LoVo (cell line): ENCODE results near the gene CAPZB.
A peak's percentile ranks its signal among the peaks of the same experiment; 100 is the strongest.

Experiments used
- DNase-seq: peaks from one replicate; pipeline ENCODE4 v3.0.0-alpha.2; 2016; ENCODE audit warnings: low spot score

Gene CAPZB

DNA sequence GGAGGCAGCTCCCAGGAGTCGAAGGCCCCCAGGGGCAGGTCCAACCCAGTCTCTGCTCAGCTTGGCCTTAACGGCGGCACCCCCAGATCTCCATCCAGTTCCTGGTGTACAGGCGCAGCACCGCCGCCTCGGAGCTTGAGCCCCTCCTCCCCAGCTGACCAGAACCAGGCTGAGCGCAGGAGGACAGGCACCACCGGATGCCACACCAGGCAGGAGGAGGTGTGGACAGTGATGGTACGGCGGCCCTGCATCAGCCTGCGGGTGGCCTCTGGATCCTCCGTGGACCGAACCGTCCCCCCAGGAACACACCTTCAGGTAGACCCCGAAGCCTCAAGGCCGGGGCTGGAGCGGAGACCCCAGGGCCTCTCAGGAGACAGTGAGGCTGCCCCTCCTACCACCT, 156.9 kb downstream of the CAPZB start:
- DNase-seq, result no peak

- DNase-seq, result no peak
These were observed 157.6 kb downstream of the CAPZB start for GRCh38 chr1:19327736-19328135.

DNA sequence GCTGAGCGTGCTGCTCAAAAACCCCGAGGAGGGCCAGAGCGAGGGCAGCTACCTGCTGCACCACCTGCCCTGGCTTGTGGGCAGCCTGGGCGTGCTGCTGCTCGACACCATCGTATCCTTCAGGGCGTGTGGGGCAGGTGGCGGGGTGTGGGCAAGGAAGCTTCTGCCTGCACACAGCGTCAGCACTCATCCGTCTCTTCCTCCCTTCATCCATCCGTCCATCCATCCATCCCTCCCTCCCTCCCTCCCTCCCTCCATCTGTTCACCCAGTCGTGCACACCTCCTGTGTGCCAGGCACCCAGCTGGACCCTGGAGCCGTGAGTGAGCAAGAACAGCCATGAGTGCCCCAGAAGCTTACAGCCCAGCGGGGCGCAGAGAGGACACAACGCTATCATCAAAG, 158.0 kb downstream of the CAPZB start:
- DNase-seq, result no peak

DNA sequence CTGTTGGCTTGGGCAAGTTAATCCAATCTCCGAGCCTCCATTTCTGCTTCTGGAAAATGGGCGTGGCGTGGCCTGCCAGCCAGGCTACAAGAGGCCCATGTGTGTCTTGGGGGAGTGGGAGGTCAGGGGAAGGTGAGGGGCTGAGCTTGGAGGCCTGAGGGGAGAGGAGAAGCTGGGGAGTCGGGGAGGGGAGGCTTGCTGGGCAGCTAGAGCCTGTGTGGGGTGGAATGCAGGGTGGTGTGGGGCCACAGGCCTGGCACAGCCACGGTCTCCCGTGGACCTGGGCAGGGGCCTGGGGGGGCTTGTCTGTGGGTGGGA, 158.6 kb downstream of the CAPZB start:
- no peak for DNase-seq

DNA sequence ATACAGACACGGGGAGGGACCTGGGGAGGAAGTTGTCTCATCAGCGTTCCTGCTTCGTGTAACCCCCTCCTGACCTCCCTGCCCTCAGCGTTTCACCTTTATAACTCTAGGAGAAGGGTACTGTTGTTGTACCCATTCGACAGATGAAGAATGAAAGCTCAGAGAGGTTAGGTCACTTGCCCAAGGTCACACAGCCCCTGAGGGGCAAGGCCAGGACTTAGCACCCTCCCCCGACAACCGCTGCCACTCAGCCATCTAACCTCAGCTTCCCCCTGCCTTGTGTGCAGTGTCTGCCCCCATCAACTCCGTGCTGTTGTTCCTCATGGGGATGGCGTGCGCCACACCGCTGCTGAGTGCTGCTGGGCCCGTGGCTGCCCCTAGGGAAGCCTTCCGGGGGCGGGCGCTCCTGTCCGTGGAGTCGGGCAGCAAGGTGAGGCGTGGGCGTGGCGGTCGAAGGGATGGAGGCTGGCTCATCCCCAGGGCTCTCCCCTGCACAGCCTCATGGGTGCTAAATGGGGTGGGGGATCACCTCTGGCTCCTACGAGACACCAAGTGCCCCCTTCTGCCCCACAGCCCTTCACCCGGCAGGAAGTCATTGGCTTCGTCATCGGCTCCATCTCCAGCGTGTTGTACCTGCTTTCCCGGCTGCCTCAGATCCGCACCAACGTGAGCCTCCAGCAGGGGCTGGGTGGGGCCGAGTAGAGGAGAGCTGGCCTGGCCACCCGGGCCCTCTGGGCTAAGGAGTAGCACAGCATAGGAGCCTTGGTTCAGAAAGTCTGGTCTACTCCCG, 159.2 kb downstream of the CAPZB start:
- no peak for DNase-seq

DNA sequence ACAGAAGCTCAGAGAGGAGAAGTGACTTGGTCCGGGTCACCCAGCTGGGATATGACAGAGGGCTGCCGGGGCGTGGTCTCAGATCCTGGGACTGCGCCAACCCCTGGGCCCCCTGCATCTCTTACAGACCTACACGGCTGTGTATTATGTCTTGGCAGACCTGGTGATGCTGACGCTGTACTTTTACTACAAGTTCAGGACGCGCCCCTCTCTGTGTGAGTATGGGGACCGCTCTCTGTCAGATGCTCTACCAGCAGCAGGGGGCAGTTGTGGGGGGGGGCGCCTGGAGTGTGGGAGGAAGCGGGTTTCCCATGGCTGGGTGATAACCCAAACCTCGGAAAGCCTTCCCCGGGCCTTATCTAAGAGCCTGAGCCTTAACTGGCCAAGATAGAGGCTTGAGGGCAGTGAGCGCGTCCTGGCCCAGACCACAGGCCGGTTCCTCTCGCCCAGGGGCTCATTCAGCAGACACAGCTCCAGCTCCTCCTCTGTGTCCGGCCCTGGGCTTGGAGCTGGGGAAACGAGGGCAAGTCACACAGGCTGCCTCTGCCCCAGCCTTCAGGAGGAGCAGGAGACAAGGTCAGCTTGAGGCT, 159.9 kb downstream of the CAPZB start:
- no peak for DNase-seq

DNA sequence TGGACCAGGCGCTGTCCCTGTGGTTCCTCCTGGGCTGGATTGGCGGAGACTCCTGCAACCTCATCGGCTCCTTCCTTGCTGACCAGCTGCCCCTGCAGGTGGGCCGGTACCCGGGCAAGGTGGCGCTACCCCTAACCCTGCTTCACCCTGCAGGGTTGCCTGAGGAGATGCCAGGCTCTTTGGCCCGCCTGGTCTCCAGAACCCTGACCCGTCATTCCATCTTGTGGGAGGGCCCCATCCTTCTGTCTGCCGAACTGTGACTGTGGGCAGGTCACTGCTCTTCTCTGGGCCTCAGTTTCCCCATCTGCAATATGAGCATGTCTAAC, 160.7 kb downstream of the CAPZB start:
- DNase-seq, result no peak

DNA sequence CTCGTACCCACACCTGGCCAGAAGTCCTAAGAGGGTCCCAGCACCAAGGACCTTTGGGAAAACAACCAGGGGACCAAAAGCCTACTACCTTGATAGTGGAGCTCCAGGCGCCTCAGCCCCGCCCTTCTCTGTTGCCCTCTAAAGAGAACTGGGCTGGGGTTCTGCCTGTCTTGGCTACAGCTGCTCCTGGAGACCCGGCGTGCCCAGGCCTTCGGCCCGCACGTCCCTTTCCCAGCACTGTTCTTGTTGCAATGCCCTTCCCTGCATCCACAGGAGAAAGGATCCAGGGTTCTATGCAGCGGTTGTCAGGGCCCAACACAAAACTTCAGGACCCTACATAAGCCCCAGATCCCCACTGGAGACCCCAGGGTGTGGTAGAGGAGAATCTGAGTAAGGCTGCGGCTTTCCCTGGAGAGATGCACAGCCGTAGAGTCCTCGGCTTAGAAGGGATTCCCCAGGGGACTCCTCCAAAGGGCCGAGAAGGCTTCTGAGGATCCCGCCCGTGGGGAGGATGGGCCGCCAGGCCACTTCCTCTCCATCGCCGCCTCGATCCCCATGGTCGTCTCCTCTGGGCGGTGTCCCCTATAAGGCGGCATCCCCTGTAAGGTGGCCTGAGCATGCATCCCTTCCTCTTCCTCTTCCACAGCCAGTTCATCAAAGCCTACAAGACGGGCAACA, 161.2 kb downstream of the CAPZB start:
- DNase-seq, result no peak

- DNase-seq, result no peak
These were observed 162.9 kb downstream of the CAPZB start for GRCh38 chr1:19322481-19322880.

- no peak for DNase-seq
These were observed 164.3 kb downstream of the CAPZB start for GRCh38 chr1:19321071-19321470.

DNA sequence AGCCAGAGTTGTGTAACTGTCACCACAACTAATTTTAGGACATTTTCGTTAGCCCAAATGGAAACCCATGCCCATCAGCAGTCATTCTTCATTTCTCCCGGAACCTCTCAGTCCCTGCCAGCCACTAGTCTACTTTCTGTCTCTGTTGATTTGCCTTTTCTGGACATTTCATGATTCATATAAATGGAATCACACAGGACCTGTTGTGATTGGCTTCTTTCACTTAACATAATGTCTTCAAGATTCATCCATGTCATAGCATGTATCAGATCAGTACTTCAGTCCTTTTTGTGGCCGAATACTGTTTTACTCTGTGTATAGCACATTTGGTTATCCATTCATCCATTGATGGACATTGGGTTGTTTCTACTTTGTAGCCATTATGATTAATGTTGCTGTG, 166.1 kb downstream of the CAPZB start:
- no peak for DNase-seq

GRCh38 chr1:19317126-19317910, 168.0 kb downstream of the CAPZB start:
- DNase-seq, result no peak

DNA sequence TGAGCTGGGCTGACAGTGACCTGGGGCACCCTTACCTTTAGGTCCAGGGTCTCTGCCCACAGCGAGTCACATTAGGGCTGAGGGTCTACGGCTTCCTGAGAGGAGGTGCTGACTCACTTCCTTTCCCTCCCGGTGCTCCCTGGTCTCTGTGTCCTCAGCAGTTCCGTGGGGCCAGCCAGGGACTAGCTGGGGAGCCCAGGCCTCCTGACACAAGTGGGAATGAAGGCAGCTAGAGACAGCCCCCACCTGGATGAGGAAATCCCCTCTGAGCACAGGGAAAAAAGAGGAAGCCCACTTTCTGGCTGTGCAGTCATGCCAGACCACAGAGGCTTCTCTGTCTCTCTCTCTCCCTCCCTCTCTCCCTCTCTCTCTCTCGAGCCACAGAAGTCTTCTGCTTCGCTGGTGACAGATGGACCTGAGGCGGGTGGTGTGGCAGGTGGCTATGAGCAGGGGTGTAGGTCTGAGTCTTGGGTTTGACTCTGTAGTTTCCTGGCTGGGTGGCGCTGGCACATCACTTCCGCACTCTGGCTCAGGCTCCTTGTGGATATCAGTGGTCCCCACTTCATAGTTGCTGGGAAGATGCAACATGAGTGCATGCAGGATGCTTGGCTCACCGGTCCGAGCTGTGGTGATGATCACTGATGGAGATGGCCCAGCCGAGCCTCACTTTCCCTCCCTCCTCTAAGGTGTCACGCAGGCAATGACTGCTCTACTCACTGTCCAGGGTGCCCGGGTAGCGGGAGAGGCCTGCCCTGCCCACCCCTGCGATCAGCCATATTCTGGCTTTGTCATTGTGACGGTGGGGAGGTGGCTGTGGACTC, 169.8 kb downstream of the CAPZB start:
- no peak for DNase-seq

GRCh38 chr1:19313961-19314882, 171.1 kb downstream of the CAPZB start:
- no peak for DNase-seq

GRCh38 chr1:19313636-19313959, 171.7 kb downstream of the CAPZB start:
- no peak for DNase-seq

GRCh38 chr1:19312782-19313635, 172.3 kb downstream of the CAPZB start:
- DNase-seq, result no peak

- DNase-seq, result peak; percentile 95
These were observed 173.2 kb downstream of the CAPZB start, which contains the start of the genes AKR7A2 and SLC66A1 for GRCh38 chr1:19311931-19312781. Gene AKR7A2 (minus strand): TSS chr1:19312144. CDS start chr1:19312124, 20 bp downstream. Gene SLC66A1 (plus strand): TSS chr1:19312326. CDS start chr1:19317678, 5,352 bp downstream.

DNA sequence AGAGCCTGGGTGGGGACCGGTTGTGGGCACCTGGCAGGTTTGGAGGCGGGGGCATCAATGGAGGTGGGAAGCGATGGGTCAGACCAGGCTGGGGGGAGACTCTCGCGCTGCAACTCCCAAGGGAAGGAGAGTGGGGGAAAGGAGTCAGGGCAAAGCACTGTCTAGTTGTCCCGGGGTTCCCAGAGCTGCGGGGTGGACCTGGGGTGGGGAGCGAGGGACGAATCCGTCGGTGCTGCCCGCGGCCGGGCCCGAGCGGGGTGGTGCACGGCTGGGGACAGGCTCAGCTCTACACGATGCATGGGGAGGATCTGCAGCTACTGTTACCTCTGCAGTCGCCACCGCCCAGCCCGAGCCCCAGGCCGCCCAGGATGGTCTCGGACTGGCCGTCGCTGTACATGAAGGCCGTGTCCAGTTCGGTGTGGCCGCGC, 173.8 kb downstream of the CAPZB start:
- no peak for DNase-seq
